Measurements from ENCODE around the gene CRAT.

The CRAT gene

GRCh38 chr9:129068110-129068509 is 42.5 kb downstream of the CRAT start:
- TF ChIP-seq, protein P1, sequence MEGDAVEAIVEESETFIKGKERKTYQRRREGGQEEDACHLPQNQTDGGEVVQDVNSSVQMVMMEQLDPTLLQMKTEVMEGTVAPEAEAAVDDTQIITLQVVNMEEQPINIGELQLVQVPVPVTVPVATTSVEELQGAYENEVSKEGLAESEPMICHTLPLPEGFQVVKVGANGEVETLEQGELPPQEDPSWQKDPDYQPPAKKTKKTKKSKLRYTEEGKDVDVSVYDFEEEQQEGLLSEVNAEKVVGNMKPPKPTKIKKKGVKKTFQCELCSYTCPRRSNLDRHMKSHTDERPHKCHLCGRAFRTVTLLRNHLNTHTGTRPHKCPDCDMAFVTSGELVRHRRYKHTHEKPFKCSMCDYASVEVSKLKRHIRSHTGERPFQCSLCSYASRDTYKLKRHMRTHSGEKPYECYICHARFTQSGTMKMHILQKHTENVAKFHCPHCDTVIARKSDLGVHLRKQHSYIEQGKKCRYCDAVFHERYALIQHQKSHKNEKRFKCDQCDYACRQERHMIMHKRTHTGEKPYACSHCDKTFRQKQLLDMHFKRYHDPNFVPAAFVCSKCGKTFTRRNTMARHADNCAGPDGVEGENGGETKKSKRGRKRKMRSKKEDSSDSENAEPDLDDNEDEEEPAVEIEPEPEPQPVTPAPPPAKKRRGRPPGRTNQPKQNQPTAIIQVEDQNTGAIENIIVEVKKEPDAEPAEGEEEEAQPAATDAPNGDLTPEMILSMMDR (conservative IDR thresholded peaks at IDR 0.05; ENCODE audit: control insufficient read depth, insufficient read depth, low read depth, low read length): no peak
- no peak for DNase-seq (ENCODE audit: low read depth)
- H3K4me3 ChIP-seq (ENCODE audit: control insufficient read depth, low read depth, low read length): no peak overlapping the region

- H3K4me3 ChIP-seq (ENCODE audit: control insufficient read depth, low read depth, low read length): no peak overlapping the region
- no peak for DNase-seq (ENCODE audit: low read depth)
- TF ChIP-seq, protein P1 (conservative IDR thresholded peaks at IDR 0.05; ENCODE audit: control insufficient read depth, insufficient read depth, low read depth, low read length): no peak
Observed at GRCh38 chr9:129064499-129064908, 46.1 kb downstream of the CRAT start.

- TF ChIP-seq, protein P1 (conservative IDR thresholded peaks at IDR 0.05; ENCODE audit: control insufficient read depth, insufficient read depth, low read depth, low read length): no peak
- no peak overlapping the region for H3K4me3 ChIP-seq (ENCODE audit: control insufficient read depth, low read depth, low read length)
- DNase-seq (ENCODE audit: low read depth): no peak
Observed at GRCh38 chr9:129063061-129063460, 47.5 kb downstream of the CRAT start.

DNA sequence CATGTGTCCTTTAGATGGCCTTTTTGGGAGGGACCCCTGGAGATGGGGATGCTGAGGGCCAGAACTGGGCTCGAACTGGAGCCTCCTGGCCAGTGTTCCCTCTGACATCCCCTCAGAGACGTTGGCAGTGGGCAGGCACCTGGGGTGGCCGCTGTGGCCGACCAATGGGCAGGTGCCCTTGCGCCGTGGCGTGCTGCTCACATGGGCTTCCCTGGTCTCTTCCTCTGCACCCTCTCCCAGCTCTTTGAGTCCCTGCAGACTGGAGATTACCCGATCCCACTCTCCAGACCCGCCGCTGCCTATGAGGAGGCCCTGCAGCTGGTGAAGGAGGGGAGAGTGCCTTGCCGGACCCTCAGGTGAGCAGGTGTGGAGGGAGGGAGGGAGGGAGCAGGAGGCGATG is 49.6 kb downstream of the CRAT start:
- no peak overlapping the region for H3K4me3 ChIP-seq (ENCODE audit: control insufficient read depth, low read depth, low read length)
- TF ChIP-seq, protein P1 (conservative IDR thresholded peaks at IDR 0.05; ENCODE audit: control insufficient read depth, insufficient read depth, low read depth, low read length): no peak
- no peak for DNase-seq (ENCODE audit: low read depth)

DNA sequence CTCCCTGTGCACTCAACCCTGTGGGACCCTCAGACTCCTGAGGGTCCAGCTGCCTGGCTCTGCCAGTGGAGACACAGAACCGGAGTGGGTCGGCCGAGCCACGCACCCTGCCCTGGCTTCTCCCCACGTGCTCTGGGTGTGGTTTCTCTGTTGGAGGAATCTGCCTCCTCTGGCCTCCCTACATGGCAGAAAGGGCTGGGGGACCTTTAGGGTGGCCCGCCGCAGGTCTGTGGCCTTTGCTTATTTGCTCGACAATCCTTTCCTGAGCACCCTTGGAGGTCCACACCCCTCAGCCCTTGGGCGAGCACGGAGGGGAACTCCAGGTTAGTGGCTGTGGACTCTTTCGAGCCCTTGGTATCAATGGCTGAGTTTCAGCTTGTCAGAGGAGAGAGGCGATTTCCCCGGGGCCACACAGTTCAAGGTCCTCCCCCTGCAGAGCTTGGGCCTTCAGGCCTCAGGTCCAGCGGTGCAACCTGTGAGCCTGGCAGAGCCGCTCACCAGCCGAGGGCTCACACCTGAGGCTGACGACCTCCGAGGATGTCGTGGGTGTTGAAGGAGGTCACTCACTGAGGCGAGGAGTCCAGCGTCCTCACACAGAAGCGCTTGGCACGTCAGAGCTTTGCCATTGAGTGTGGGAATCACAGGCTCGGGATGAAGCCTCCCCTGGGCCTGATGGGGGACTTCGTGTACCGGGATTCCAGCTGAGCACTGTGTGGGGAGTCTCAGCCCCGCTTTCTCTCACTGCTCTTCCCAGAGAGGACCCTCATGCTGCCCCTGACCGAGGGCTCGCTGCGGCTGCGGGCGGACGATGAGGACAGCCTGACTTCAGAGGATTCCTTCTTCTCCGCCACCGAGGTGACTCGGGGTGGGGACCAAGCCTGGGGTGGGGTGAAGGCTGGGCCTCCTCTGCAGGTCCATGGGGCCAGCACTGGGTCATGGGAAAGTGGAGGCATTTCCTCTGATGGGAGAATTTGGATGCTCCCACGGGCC is 50.5 kb downstream of the CRAT start:
- DNase-seq (ENCODE audit: low read depth): no peak
- TF ChIP-seq, protein P1 (conservative IDR thresholded peaks at IDR 0.05; ENCODE audit: control insufficient read depth, insufficient read depth, low read depth, low read length): no peak
- no peak overlapping the region for H3K4me3 ChIP-seq (ENCODE audit: control insufficient read depth, low read depth, low read length)

DNA sequence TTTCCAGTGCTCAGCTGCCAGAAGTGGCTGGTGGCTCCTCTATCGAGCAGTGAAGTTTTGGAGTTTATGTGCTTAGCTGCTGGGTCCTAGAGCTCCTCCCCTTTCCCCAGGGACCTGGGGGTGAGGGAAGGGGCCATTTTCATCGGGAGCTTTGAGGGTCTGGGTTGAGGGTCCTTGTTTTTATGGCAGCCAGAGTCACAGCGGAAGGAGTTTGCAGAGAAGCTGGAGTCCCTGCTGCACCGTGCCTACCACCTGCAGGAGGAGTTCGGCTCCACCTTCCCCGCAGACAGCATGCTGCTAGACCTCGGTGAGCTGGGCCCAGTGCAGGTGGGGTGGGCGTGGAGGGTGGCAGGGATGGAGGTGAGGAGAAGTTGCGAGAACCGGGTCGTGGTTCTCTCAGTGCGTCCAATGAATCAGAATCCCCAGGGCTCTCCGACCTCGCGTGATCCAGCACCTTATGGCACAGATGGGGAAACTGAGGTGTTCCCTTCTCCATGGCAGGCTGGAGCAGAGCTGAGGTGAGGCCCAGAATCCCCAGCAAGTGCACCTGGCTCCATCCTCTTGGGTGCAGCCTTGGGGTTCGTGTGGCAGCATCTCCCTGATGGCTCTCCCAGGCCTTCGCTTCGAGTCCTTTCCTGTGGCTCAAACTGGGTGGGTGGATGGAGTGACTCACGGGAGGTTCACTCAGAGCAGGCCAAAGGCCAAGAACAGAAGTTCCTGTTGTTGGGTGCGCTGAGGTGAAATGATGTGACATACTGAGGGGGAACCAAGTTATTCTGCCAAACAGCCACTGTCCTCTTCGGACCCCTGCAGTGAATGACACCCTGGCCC is 51.4 kb downstream of the CRAT start:
- H3K4me3 ChIP-seq (ENCODE audit: control insufficient read depth, low read depth, low read length): no peak overlapping the region
- TF ChIP-seq, protein P1 (conservative IDR thresholded peaks at IDR 0.05; ENCODE audit: control insufficient read depth, insufficient read depth, low read depth, low read length): no peak
- DNase-seq (ENCODE audit: low read depth): peak; percentile 81
